HG03039 (cell line): ENCODE results near the gene ETV6.
"Not testable (repeated sequence)": the region's sequence is repeated elsewhere in the genome, so short reads cannot be mapped to it uniquely, and the experiment has no call there.

Source experiments
- ATAC-seq: cut with Tn5 transposase; IDR thresholded peaks from one replicate; pipeline ENCODE4 v1.9.1; 2021; ENCODE audit warnings: mild to moderate bottlenecking, moderate library complexity; ENCODE audit not compliant: unreplicated experiment

ETV6 gene

DNA sequence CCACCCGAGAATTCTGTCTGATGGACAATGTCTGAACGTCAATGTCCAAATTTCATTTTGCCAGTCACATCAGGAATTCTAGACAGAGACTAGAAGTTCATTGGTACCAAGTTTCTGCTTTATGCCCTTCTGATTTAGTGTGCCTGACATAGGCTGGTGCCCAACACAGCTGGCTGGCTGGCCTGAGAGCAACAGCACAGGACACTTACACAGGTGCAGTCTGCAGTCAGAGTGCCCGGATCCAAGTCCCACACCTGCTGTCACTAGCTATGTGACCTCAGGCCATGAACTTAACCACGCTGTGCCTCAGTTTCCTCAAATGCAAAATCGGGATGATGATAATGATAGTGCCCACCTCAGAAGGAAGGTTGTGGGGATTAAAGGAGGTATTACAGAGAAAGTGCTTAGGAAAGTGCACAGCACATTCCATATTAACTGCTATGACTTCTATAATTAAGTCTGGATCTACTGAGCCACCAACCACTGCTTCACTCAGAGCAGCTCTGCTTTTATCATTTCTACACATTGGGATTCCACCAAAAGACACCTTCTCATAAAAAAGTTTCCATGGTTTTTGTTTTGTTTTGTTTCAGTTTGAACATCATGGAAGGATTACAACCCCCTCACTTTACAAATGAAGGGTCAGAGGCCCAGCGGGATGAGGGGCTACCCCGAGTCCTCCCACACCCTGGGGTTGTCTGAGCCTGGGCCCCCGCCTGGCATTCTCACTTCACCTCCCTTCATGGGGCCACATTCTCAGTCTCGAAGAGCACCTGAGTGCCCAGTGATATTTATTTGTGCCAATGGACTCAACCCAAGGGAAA is 252.4 kb downstream of the ETV6 start:
- no peak for ATAC-seq

DNA sequence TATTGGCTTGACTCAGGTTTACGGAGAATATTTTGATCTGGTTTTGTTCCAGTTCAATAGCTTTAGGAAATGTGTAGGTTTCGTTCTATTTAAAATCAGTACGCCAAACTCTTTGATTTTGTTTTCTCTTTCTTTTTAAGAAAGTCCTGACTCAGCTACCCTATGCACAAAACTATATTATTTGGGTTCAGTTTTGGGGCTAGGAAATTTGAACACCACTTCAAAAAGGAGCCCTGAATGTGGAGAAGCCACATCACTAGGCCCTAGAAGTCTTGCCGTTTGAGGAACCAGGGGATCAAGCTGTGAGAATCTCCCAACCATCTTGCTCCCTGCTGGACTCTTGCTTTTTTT is 253.0 kb downstream of the ETV6 start:
- no peak for ATAC-seq

DNA sequence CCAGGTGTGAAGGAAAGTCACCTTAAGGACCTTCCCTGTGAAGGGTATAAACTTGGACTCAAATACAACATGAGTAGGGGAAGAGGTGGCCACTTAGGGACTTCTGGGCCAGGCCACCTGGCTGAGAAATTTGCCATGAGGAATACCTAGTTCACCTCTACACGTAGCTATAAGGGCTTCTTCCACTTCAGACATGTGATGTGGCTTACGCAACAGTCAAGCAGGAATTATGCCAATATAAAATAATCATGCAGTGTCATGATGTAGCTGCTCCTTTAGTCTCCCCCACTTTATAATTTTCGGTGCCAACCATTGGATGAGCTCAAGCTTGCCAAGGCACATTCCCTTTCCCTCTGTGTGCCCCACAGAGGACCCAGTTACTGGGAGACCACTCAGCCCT is 254.7 kb downstream of the ETV6 start:
- ATAC-seq: no peak

DNA sequence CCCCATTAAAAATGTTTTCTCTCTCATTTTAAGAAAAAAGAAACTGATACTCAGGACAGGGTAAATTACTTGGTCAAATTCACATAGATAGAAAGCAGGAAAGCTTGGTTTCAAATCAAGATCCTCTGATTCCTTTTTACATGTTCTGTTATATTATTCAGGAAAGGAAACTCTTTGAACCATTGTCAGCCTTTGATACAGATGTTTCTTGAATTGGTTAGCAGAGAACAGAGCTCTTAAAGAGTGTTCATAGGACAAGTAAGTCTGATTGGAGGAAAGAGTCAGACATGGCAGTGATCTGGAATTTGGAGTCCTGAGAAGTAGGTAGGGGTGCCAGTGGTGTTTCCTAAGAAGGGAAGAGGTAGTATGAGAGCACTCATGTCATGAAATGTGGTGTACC is 256.1 kb downstream of the ETV6 start:
- ATAC-seq: no peak

DNA sequence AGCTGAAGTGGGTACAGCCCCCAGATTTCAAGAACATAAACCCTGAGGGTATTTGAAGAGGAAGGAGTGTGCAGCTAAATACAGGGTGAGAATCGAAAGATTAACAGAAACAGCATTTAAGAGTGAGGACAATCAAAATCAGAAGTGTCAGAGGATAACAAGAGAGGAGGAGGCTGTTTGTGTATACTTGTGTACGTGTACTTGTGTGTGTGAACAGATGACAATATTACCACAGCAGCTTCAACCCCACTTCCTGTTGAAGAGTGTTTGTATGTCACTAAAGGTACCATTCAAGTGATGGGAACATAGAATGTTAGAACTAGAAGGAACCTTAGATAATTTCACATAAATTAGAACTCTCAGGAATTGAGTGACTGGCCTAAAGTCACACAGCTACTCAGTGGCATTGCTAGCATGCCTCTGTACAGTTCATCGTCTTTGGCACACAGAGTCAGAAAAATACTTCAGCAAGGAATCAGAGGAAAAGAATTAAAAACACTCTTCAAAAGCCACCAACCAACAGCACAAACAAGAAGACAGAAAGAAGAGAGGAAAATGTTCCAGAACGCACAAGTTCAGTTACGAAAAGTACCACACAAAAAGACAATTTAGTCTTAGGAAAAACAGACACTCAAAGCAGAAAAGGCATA is 256.9 kb downstream of the ETV6 start:
- ATAC-seq: no peak

DNA sequence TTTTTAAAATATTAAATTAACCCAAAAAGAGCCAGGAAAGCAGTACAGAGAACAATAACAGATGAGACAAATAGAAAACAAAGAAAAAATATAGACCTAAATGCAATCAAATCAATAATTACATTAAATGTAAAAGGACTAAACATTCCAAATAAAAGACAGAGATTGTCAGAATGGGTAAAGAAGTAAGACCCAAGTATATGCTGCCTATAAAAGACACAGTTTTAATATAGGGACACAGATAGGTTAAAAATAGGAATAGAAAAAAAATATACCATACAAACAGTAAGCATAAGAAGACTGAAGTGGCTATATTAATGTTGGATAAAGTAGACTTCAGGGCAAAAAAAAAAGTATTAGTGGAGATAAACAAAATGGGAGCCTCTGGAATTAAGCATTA is 258.2 kb downstream of the ETV6 start:
- no peak for ATAC-seq

DNA sequence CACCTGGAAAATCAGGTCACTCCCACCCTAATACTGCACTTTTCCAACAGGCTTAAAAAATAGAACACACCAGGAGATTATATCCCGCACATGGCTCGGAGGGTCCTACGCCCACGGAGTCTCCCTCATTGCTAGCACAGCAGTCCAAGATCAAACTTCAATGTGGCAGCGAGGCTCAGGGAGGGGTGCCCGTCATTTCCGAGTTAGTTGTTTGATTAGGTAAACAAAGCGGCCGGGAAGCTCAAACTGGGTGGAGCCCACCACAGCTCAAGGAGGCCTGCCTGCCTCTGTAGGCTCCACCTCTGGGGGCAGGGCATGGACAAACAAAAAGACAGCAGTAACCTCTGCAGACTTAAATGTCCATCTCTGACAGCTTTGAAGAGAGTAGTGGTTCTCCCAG is 259.9 kb downstream of the ETV6 start:
- not testable (repeated sequence) for ATAC-seq

DNA sequence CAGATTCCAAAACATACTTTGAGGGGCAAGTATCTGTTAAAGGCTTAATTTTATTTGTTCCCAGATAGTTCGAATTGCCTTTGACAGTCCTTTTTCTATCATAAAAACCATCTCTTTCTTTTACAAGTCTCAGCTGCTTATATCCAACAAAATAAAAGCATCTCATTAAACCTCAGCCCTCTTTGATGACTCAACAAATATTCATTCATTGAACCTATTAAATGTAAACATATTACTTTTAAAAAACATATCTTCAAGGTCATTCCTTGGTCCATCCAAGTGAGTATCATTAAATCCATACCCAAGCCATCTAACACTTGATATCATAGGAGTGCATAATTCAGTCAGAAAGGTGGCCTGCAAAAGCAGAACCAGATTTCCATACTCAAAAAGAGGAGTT is 266.6 kb downstream of the ETV6 start:
- ATAC-seq: no peak

DNA sequence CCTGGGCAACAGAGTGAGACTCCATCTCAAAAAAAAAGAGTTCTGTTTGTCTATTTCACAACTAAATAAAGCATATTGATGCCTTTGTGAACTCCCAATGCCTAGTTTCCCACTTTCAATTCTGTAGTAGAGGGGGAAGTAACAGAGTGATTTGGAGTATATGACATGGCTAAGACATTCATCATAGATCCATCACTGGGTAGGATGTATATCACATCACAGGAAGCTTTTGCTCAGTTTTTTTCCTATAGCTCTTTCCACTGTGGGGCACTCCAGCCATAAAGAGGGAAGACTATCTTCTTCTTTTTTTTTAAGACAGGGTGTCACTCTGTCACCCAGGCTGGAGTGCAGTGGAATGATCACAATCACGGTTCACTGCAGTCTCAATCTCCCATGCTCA is 267.3 kb downstream of the ETV6 start:
- ATAC-seq: no peak

DNA sequence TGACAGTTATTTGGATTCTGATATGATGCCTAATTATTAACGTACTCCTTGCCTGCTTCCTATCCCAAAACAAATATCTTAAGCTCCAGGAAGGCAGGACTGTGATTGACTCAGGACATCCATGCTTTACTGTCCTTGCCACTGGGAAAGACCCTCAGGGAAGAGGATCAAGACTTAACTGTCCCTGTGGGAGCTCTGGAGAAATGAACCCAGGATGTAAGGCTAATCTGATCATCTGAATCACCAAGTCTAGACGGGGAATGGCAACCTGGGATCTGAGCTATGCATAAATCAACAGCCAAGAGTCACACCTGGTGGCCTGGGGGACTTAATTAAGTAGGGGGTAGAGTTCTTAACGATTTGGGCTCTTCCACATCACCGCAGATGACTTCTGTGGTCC is 268.0 kb downstream of the ETV6 start:
- no peak for ATAC-seq

DNA sequence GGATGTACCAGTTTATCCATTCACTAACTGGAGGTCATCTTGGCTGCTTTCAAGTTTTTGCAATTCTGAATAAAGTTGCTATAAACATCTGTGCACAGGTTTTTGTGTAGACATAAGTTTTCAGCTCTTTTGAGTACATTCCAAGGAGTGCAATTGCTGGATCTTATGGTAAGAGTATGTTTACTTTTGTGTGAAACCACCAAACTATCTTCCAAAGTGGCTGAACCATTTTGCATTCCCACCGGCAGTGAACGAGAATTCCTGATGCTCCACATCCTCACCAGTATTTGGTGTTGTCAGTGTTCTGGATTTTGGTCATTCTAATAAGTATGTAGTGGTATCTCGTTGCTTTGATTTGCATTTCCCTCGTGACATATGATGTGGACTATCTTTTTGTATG is 270.8 kb downstream of the ETV6 start:
- ATAC-seq: no peak

DNA sequence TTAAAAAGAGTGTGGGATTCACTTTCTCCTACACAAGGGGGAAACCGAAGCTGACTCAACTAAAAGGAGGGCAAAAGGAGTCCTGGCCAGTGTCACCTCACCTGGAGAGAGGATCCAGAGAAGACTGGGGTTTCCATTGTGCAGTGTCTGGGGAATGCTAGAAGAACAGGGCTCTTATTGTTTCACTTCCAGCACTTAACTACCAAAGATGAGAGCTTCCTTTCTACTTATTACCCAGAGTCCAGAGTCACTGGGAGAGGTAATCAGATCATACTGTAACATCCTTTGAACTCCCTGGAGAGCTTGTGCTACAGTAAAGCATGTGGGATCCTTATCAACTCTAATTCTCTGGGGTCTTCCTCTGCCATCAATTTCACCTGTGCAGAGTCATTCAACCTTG is 272.9 kb downstream of the ETV6 start:
- ATAC-seq: no peak

DNA sequence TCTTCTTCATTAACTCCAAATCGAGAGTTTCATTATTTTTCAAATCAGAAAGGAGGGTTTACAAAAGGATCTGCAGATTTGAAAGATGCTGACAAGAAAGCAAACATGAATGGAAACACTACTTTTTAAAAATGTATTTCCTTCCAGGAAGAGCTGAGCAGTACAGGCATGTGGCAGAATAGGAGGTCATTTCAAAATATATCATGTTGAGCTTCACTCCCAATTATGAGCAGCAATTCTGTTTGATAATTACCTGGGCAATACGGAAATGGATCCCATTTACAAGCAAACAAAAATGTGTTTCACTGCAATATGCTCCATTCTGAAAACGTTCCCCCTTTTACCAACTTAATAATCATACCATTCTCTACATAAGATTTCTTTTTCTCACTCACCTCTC is 273.6 kb downstream of the ETV6 start:
- ATAC-seq: no peak

DNA sequence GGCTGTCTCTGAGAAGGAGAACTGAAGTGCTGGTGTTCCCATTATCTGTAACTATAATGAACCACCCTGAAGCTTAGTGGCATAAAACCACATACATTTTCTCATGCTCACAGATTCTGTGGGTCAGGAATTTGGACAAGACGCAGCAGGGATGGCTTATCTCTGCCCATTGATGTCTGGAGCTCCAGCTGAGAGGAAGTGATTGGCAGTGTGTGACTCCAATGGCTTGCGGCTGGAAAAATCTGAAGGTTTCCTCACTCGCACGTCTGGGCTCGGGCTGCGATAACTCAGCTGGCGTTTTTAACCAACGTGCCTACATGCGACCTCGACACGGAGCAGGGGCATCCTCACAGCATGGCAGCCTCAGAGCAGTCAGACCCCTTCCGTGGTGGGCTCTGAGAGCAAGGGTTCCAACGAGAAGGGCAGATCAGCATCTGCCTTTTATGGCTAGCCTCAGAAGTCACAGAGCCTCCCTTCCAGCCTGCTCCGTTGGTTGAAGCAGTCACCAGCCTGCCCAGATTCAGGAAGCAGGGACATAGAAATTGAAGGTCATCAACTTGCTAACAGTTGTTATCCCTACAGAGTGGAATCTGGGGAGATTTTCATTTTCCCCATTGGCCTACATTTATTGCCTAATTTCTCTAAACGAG is 277.9 kb downstream of the ETV6 start:
- no peak for ATAC-seq

DNA sequence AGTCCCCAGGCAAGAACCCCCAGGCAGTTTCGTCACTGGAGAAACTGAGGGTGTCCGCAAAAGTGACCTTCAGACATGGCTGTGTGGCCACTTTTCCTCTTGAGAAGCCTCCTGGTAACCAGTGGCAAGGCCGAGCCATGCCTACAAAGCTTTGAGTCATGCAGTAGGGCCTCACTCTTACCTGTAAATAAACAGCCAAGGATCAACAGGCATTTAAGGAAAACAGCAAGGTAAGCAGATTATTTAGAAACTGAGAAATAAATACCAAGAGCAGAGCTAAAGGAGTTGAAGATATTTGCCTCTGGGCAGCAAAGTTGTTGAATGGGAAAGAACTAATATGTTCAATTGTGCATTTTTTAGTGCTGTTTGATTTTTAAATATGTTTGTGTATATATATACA is 280.2 kb downstream of the ETV6 start:
- no peak for ATAC-seq

DNA sequence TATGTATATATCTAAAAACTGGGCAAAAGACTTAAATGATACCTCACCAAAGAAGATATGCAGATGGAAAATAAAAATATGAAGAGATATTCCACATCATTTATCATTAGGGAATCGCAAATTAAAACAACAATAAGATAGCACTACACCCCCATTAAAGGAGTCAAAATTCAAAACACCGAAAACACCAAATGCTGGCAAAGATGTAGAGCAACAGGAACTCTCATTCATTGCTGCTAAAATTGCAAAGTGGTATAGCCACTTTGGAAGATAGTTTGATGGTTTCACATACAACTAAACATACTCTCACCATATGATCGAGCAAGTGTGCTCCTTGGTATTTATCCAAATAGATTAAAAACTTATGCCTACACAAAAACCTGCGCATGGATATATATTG is 289.7 kb downstream of the ETV6 start:
- no peak for ATAC-seq

DNA sequence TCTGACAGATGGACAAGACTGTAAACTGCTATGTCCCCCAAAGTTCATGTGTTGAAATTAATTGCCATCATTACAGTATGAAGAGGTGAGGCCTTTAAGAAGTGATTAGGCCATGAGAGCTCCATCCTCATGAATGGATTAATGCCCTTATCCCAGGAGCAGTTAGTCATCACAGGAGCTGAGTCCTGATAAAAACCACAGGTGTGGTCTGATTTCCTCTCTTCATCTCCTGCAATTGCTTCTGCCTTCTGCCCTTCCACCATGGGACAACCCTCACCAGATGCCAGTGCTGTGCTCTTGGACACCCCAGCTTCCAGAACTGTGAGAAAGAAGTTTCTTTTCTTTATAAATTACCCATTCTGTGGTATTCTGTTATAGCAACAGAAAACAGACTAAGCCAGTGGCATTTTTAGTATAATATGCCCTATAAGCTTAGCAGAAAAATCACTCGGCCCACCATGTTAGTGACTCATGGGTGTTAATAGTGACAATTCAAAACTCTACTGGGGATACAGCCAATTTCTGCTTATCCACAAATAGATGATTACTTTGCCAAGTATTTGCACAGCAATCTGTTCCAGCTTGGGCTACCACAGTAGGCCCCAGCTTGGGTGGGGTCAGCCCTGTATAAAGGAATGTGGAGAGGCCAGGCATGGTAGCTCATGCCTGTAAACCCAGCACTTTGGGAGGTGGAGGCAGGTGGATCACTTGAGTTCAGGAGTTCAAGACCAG is 292.3 kb downstream of the ETV6 start:
- no peak for ATAC-seq

DNA sequence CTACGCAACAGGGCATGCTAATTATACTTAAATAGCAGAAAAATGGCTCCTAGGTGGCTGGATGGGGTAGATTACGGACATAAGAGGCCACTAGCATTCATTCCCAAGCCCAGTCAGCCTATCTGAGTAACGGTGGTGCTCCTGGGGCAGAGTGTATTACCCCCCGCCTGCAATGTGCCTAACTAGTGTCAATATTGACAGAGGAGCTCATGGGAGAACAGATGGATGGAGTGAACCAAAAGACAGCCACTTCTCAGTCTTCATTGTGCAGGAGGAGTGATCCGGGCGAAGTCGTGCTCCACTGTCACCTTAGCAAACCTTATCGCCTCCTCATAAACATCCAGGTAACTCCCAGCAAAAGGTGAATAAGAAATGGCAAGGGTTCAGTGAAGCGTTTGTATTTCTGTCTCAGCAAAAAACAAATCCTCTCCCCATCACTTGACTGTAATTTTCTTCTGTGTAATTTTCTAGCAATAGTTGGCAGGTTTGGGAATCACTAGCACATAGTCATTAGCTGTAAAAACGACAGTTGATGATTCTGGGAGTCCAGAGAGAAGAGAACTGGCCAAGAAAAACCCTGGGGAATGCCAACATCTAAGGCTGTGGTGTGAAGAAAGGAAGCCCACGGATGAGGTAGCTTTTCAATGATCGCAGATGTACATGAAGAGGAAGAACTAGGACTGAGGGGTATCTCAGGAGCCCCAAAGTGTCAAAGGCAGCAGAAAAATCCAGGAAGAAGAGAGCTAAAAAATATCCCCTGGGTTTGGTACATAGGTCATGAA is 294.6 kb downstream of the ETV6 start:
- ATAC-seq: no peak
